HepG2 (cell line): ENCODE results near the gene GCH1. TPM values are rescaled to one million over a fixed set of nuclear protein-coding genes. Genes with fewer than 3 reads are reported as not detected.

ENCODE experiments used
- KDM5B ChIP-seq: sonication (generic); formaldehyde crosslinking; IDR thresholded peaks from 2 replicates; pipeline ENCODE4 v1.4.0; 2020; ENCODE audit warnings: missing genetic modification reagents, mild to moderate bottlenecking, borderline replicate concordance
- SALL1 ChIP-seq: sonication (generic); formaldehyde crosslinking; IDR thresholded peaks from 2 replicates; pipeline ENCODE4 v1.8.0; 2022; ENCODE audit warnings: mild to moderate bottlenecking, missing genetic modification reagents
- SP5 ChIP-seq: IDR thresholded peaks from 2 replicates; pipeline ENCODE4 v1.6.1; 2016; ENCODE audit warnings: low read depth, borderline replicate concordance
- ZNF292 ChIP-seq: sonication (generic); formaldehyde crosslinking; IDR thresholded peaks from 2 replicates; pipeline ENCODE4 v1.8.1; 2022; ENCODE audit warnings: mild to moderate bottlenecking, low read depth, missing genetic modification reagents, borderline replicate concordance
- polyA plus RNA-seq, 8 experiments: library from polyadenylated mRNA; depleted of rRNA in 3 of 8; stranded (reverse) in 7 of 8; unstranded in 1 of 8; fragments of >200 nt; fragmentation: Illumina TruSeq in 4 of 8; extraction: Trizol in 4 of 8; gene quantifications; 2 replicates each; pipeline versions ENCODE4 v1.2.1 to v1.2.3, GENCODE V29; 2011 to 2016; ENCODE audit warnings: low read depth in 4 of 8, missing spikeins in 1 of 8, mixed read lengths in 1 of 8; ENCODE audit not compliant: insufficient read depth in 1 of 8
- total RNA-seq, 5 experiments: library from RNA; depleted of rRNA; stranded (reverse); fragments of >200 nt; fragmentation: Illumina TruSeq; extraction: Trizol; gene quantifications; 2 replicates each; pipeline ENCODE4 v1.2.3, GENCODE V29; 2016; ENCODE audit warnings: low read depth in 1 of 5
- TF ChIP-seq, protein P1 (sequence below): sonication (generic); formaldehyde crosslinking; IDR thresholded peaks from 2 replicates; pipeline ENCODE4 v1.8.1; 2023; ENCODE audit warnings: missing genetic modification reagents, mild to moderate bottlenecking, borderline replicate concordance
- TF ChIP-seq, protein P2 (sequence below): sonication (generic); formaldehyde crosslinking; IDR thresholded peaks from 2 replicates; pipeline ENCODE4 v1.9.0; 2022; ENCODE audit warnings: missing genetic modification reagents, mild to moderate bottlenecking, borderline replicate concordance
- TF ChIP-seq, protein P3 (sequence below): sonication (generic); formaldehyde crosslinking; IDR thresholded peaks from 2 replicates; pipeline ENCODE4 v1.8.0; 2022; ENCODE audit warnings: missing genetic modification reagents, mild to moderate bottlenecking, moderate library complexity, borderline replicate concordance
- TF ChIP-seq, protein P4 (sequence below): sonication (generic); formaldehyde crosslinking; IDR thresholded peaks from 2 replicates; pipeline ENCODE4; 2020; ENCODE audit warnings: missing genetic modification reagents, mild to moderate bottlenecking, borderline replicate concordance
- TF ChIP-seq, protein P5 (sequence below): sonication (generic); formaldehyde crosslinking; IDR thresholded peaks from 2 replicates; pipeline ENCODE4 v1.4.0; 2020; ENCODE audit warnings: missing genetic modification reagents, mild to moderate bottlenecking, borderline replicate concordance

Gene GCH1
- total and polyA plus RNA-seq, 2 of the 13 experiments (the other 11 are each of a cell fraction or from before 2014, with no cell fraction given), result 15.0 to 25.2 TPM

DNA sequence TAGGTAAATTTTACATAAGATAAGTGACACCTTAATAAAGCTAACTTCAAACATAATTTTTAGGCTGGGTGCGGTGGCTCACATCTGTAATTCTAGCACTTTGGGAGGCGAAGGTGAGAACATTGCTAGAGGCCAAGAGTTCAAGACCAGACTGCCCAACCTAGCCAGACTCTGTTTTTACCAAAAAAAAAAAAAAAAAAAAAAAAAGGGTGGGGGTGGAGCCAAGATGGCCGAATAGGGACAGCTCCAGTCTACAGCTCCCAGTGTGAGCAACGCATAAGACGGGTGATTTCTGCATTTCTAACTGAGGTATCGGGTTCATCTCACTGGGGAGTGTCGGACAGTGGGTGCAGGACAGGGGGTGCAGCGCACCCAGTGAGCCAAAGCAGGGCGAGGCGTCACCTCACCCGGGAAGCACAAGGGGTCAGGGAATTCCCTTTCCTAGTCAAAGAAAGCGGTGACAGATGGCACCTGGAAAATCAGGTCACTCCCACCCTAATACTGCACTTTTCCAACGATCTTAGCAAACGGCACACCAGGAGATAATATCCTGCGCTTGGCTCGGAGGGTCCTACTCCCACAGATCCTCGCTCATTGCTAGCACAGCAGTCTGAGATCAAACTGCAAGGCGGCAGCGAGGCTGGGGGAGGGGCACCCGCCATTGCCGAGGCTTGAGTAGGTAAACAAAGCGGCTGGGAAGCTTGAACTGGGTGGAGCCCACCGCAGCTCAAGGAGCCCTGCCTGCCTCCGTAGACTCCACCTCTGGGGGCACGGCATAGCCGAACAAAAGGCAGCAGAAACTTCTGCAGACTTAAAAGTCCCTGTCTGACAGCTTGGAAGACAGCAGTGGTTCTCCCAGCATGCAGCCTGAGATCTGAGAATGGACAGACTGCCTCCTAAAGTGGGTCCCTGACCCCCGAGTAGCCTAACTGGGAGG, 32.2 kb downstream of the GCH1 start (continued):
- TF ChIP-seq, protein P1, sequence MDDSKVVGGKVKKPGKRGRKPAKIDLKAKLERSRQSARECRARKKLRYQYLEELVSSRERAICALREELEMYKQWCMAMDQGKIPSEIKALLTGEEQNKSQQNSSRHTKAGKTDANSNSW (CRISPR knock-in tag), result 0 out of 2 replicates have a peak, but pooled peaks have one; percentile 38
- TF ChIP-seq, protein P2, sequence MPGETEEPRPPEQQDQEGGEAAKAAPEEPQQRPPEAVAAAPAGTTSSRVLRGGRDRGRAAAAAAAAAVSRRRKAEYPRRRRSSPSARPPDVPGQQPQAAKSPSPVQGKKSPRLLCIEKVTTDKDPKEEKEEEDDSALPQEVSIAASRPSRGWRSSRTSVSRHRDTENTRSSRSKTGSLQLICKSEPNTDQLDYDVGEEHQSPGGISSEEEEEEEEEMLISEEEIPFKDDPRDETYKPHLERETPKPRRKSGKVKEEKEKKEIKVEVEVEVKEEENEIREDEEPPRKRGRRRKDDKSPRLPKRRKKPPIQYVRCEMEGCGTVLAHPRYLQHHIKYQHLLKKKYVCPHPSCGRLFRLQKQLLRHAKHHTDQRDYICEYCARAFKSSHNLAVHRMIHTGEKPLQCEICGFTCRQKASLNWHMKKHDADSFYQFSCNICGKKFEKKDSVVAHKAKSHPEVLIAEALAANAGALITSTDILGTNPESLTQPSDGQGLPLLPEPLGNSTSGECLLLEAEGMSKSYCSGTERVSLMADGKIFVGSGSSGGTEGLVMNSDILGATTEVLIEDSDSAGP, result peak; percentile 41; the same call in 1 of the 2 replicates
- TF ChIP-seq, protein P3, sequence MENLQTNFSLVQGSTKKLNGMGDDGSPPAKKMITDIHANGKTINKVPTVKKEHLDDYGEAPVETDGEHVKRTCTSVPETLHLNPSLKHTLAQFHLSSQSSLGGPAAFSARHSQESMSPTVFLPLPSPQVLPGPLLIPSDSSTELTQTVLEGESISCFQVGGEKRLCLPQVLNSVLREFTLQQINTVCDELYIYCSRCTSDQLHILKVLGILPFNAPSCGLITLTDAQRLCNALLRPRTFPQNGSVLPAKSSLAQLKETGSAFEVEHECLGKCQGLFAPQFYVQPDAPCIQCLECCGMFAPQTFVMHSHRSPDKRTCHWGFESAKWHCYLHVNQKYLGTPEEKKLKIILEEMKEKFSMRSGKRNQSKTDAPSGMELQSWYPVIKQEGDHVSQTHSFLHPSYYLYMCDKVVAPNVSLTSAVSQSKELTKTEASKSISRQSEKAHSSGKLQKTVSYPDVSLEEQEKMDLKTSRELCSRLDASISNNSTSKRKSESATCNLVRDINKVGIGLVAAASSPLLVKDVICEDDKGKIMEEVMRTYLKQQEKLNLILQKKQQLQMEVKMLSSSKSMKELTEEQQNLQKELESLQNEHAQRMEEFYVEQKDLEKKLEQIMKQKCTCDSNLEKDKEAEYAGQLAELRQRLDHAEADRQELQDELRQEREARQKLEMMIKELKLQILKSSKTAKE (CRISPR knock-in tag), result 0 out of 2 replicates have a peak, but pooled peaks have one; percentile 41
- peak; percentile 63; the same call in 1 of the 2 replicates for TF ChIP-seq SP5 (CRISPR knock-in tag)
- 0 out of 2 replicates have a peak, but pooled peaks have one; percentile 45 for TF ChIP-seq KDM5B
- TF ChIP-seq SALL1 (CRISPR knock-in tag), result peak; percentile 48; the same call in 1 of the 2 replicates
- TF ChIP-seq ZNF292 (CRISPR knock-in tag), result 0 out of 2 replicates have a peak, but pooled peaks have one; percentile 46
- TF ChIP-seq, protein P4, sequence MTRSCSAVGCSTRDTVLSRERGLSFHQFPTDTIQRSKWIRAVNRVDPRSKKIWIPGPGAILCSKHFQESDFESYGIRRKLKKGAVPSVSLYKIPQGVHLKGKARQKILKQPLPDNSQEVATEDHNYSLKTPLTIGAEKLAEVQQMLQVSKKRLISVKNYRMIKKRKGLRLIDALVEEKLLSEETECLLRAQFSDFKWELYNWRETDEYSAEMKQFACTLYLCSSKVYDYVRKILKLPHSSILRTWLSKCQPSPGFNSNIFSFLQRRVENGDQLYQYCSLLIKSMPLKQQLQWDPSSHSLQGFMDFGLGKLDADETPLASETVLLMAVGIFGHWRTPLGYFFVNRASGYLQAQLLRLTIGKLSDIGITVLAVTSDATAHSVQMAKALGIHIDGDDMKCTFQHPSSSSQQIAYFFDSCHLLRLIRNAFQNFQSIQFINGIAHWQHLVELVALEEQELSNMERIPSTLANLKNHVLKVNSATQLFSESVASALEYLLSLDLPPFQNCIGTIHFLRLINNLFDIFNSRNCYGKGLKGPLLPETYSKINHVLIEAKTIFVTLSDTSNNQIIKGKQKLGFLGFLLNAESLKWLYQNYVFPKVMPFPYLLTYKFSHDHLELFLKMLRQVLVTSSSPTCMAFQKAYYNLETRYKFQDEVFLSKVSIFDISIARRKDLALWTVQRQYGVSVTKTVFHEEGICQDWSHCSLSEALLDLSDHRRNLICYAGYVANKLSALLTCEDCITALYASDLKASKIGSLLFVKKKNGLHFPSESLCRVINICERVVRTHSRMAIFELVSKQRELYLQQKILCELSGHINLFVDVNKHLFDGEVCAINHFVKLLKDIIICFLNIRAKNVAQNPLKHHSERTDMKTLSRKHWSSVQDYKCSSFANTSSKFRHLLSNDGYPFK, result peak; percentile 83; the same call in 1 of the 2 replicates
- TF ChIP-seq, protein P5, sequence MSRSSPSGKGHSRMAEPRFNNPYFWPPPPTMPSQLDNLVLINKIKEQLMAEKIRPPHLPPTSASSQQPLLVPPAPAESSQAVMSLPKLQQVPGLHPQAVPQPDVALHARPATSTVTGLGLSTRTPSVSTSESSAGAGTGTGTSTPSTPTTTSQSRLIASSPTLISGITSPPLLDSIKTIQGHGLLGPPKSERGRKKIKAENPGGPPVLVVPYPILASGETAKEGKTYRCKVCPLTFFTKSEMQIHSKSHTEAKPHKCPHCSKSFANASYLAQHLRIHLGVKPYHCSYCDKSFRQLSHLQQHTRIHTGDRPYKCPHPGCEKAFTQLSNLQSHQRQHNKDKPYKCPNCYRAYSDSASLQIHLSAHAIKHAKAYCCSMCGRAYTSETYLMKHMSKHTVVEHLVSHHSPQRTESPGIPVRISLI, result 0 out of 2 replicates have a peak, but pooled peaks have one; percentile 10
